ENCODE results near the gene IL16.

DNA sequence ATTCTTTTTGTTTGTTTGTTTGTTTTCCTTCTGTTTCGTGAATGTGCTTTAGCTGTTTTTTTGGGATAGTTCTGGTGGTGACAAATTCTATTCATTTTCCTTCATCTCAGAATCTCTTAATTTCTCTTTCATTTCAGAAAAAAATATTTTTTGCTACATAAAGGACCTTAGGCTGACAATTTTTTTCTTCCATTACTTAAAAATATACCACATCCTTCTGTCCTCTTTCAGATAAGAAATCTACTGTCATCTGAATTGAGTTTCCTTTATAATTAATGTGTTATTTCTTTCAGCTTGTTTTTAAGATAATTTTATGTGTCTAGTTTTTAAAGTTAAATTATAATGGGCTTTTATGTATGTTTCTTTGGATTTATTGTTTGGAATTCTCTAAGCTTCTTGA lies 47.6 kb downstream of the IL16 start:
- TF ChIP-seq, protein P1, sequence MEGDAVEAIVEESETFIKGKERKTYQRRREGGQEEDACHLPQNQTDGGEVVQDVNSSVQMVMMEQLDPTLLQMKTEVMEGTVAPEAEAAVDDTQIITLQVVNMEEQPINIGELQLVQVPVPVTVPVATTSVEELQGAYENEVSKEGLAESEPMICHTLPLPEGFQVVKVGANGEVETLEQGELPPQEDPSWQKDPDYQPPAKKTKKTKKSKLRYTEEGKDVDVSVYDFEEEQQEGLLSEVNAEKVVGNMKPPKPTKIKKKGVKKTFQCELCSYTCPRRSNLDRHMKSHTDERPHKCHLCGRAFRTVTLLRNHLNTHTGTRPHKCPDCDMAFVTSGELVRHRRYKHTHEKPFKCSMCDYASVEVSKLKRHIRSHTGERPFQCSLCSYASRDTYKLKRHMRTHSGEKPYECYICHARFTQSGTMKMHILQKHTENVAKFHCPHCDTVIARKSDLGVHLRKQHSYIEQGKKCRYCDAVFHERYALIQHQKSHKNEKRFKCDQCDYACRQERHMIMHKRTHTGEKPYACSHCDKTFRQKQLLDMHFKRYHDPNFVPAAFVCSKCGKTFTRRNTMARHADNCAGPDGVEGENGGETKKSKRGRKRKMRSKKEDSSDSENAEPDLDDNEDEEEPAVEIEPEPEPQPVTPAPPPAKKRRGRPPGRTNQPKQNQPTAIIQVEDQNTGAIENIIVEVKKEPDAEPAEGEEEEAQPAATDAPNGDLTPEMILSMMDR (IDR thresholded peaks at IDR 0.05; ENCODE audit: insufficient read depth, low read length): no peak
- TF ChIP-seq, protein P2, sequence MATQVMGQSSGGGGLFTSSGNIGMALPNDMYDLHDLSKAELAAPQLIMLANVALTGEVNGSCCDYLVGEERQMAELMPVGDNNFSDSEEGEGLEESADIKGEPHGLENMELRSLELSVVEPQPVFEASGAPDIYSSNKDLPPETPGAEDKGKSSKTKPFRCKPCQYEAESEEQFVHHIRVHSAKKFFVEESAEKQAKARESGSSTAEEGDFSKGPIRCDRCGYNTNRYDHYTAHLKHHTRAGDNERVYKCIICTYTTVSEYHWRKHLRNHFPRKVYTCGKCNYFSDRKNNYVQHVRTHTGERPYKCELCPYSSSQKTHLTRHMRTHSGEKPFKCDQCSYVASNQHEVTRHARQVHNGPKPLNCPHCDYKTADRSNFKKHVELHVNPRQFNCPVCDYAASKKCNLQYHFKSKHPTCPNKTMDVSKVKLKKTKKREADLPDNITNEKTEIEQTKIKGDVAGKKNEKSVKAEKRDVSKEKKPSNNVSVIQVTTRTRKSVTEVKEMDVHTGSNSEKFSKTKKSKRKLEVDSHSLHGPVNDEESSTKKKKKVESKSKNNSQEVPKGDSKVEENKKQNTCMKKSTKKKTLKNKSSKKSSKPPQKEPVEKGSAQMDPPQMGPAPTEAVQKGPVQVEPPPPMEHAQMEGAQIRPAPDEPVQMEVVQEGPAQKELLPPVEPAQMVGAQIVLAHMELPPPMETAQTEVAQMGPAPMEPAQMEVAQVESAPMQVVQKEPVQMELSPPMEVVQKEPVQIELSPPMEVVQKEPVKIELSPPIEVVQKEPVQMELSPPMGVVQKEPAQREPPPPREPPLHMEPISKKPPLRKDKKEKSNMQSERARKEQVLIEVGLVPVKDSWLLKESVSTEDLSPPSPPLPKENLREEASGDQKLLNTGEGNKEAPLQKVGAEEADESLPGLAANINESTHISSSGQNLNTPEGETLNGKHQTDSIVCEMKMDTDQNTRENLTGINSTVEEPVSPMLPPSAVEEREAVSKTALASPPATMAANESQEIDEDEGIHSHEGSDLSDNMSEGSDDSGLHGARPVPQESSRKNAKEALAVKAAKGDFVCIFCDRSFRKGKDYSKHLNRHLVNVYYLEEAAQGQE (IDR thresholded peaks at IDR 0.05; ENCODE audit: insufficient replicate concordance, low read depth): no peak

Measured in HL-60 (cell line).